HepG2 (cell line): ENCODE measurements around the gene VPS25. TPM values are rescaled to one million over a fixed set of nuclear protein-coding genes. Genes with fewer than 3 reads are reported as not detected.

Experiments
- ATAC-seq: fragments of 200-7000 bp; cut with Tn5 transposase; 3 replicates; pipeline ENCODE4 v1.9.1; 2020; ENCODE audit warnings: mild to moderate bottlenecking, moderate library complexity
- BruUV-seq: library from RNA; stranded (reverse); fragments of 400-500 nt; replicated peaks from 2 replicates; lab custom pipeline; 2021; lab: Mats Ljungman, UMichigan
- CTCF ChIA-PET: fragments of 300-600 bp; formaldehyde crosslinking; extraction: SDS; loops from one replicate; lab custom pipeline; 2021; ENCODE audit warnings: low total read pairs, inconsistent platforms, low intra/inter-chr PET ratio; lab: Yijun Ruan, JAX
- POLR2A ChIA-PET: fragments of 350-600 bp; sonication (Branson Sonifier 250); formaldehyde crosslinking; loops from one replicate; lab custom pipeline; 2020; ENCODE audit warnings: antibody characterized with exemption, inconsistent platforms; lab: Yijun Ruan, JAX
- DNase-seq: peaks from one replicate; pipeline ENCODE4 v3.0.0-alpha.2; 2015; ENCODE audit warnings: low spot score
- FAIRE-seq: peaks from 3 replicates; lab custom pipeline; 2011; peaks lifted over from hg19 to GRCh38; lab: Jason Lieb, UNC
- H2AFZ ChIP-seq: one replicate; pipeline ENCODE4 v1.6.1; 2011; ENCODE audit warnings: low read length, inconsistent platforms
- H3K27ac ChIP-seq: fragments of 300-600 bp; 3 replicates; pipeline ENCODE4 v1.8.0; 2011; ENCODE audit warnings: mixed run types, mild to moderate bottlenecking, mixed read lengths, low read length, inconsistent platforms; ENCODE audit not compliant: insufficient read depth; ENCODE audit errors: extremely low read length
- H3K27me3 ChIP-seq, 2 experiments: fragments of 200-600 bp in 1 of 2; 2 replicates in 1 of 2; 3 replicates in 1 of 2; pipeline versions ENCODE4 v1.6.0 to v1.8.0; 2011; ENCODE audit warnings: low read length in 2 of 2, mild to moderate bottlenecking in 2 of 2, moderate library complexity in 2 of 2, inconsistent platforms in 1 of 2; ENCODE audit not compliant: insufficient read depth in 2 of 2, control insufficient read depth in 1 of 2
- H3K36me3 ChIP-seq, 2 experiments: fragments of 200-600 bp in 1 of 2; replicated peaks in 1 of 2; 2 replicates in 1 of 2; 3 replicates in 1 of 2; pipeline versions ENCODE4 v1.5.1 to v1.8.0; 2011; ENCODE audit warnings: low read length in 2 of 2, inconsistent platforms in 1 of 2; ENCODE audit not compliant: insufficient read depth in 2 of 2, control insufficient read depth in 1 of 2
- H3K4me1 ChIP-seq: 2 replicates; pipeline ENCODE4 v1.5.1; 2012; ENCODE audit warnings: low read length, inconsistent platforms; ENCODE audit not compliant: insufficient read depth
- H3K4me2 ChIP-seq: 2 replicates; pipeline ENCODE4 v1.6.0; 2011; ENCODE audit warnings: low read depth, low read length, inconsistent platforms
- H3K4me3 ChIP-seq, 3 experiments: fragments of 200-600 bp in 1 of 3; sonication (generic), shearing (Covaris generic) in 1 of 3; replicated peaks in 1 of 3; 2 replicates each; pipeline ENCODE4 v1.5.1; 2011 to 2016; ENCODE audit warnings: low read length in 3 of 3, inconsistent platforms in 2 of 3, low read depth in 2 of 3, mild to moderate bottlenecking in 2 of 3, control low read depth in 1 of 3, mixed read lengths in 1 of 3; ENCODE audit not compliant: insufficient read depth in 1 of 3
- H3K79me2 ChIP-seq: one replicate; pipeline ENCODE4 v1.6.1; 2011; ENCODE audit warnings: low read length, inconsistent platforms; ENCODE audit not compliant: insufficient read depth
- H3K9ac ChIP-seq: 2 replicates; pipeline ENCODE4 v1.6.0; 2011; ENCODE audit warnings: mild to moderate bottlenecking, low read depth, low read length, inconsistent platforms; ENCODE audit not compliant: insufficient read depth
- H3K9me3 ChIP-seq: 2 replicates; pipeline ENCODE4 v1.5.1; 2012; ENCODE audit warnings: mild to moderate bottlenecking, low read length
- H4K20me1 ChIP-seq: 2 replicates; pipeline ENCODE4 v1.6.0; 2011; ENCODE audit warnings: inconsistent platforms, mild to moderate bottlenecking, low read length, moderate library complexity; ENCODE audit not compliant: insufficient read depth
- AGO2 ChIP-seq: fragments of 200-400 bp; formaldehyde crosslinking; optimal IDR thresholded peaks from 2 replicates; pipeline ENCODE3; 2017; ENCODE audit warnings: mild to moderate bottlenecking, low read depth, low read length, moderate library complexity
- BORCS8-MEF2B ChIP-seq: sonication (generic); formaldehyde crosslinking; IDR thresholded peaks from 2 replicates; pipeline ENCODE4 v1.8.0; 2022; ENCODE audit warnings: mild to moderate bottlenecking, missing genetic modification reagents
- MYC ChIP-seq: sonication (generic); formaldehyde crosslinking; IDR thresholded peaks from 2 replicates; pipeline ENCODE4 v1.9.0; 2021; ENCODE audit warnings: missing genetic modification reagents, borderline replicate concordance
- POLR2A ChIP-seq, 2 experiments: IDR thresholded peaks; 2 replicates each; pipeline ENCODE4 v1.6.1; 2011; ENCODE audit warnings: low read depth in 2 of 2, low read length in 2 of 2, mild to moderate bottlenecking in 1 of 2, moderate library complexity in 1 of 2; ENCODE audit not compliant: insufficient read depth in 1 of 2
- RBFOX2 ChIP-seq: fragments of 200-400 bp; formaldehyde crosslinking; IDR thresholded peaks from 2 replicates; pipeline ENCODE4 v1.6.1; 2017; ENCODE audit warnings: low read depth, mild to moderate bottlenecking, low read length
- RORA ChIP-seq: sonication (generic); formaldehyde crosslinking; IDR thresholded peaks from 2 replicates; pipeline ENCODE4 v1.5.0; 2020; ENCODE audit warnings: mild to moderate bottlenecking, missing genetic modification reagents, moderate library complexity
- SSRP1 ChIP-seq: IDR thresholded peaks from 2 replicates; pipeline ENCODE4 v1.6.1; 2016; ENCODE audit warnings: control low read depth
- STAT5B ChIP-seq: sonication (generic); formaldehyde crosslinking; IDR thresholded peaks from 2 replicates; pipeline ENCODE4 v1.4.0; 2020; ENCODE audit warnings: missing genetic modification reagents
- TSC22D2 ChIP-seq: sonication (generic); formaldehyde crosslinking; IDR thresholded peaks from 2 replicates; pipeline ENCODE4 v1.5.1; 2020; ENCODE audit warnings: missing genetic modification reagents, mild to moderate bottlenecking, borderline replicate concordance
- ZBTB7B ChIP-seq: sonication (generic); formaldehyde crosslinking; IDR thresholded peaks from 2 replicates; pipeline ENCODE4 v1.4.0; 2020; ENCODE audit warnings: missing genetic modification reagents
- WGBS: methylation state at CpG from one replicate; pipeline ENCODE4 v1.1.6; 2017; ENCODE audit warnings: low lambda C conversion rate; 5-methylcytosine and 5-hydroxymethylcytosine counted together
- in situ Hi-C: cut with HindIII; loops from 2 replicates; pipeline ENCODE4 v1.10.0; 2017; ENCODE audit warnings: low pct_unique_long_range_greater_than_20kb; ENCODE audit not compliant: extremely low pct_ligation_motif_present
- intact Hi-C: fragments of 100-400 bp; cut with micrococcal nuclease; formaldehyde crosslinking; loops from one replicate; pipeline ENCODE4 v1.10.0; 2022; ENCODE audit not compliant: unreplicated experiment
- polyA plus RNA-seq, 8 experiments: library from polyadenylated mRNA; depleted of rRNA in 3 of 8; stranded (reverse) in 7 of 8; unstranded in 1 of 8; fragments of >200 nt; fragmentation: Illumina TruSeq in 4 of 8; extraction: Trizol in 4 of 8; gene quantifications; 2 replicates each; pipeline versions ENCODE4 v1.2.1 to v1.2.3, GENCODE V29; 2011 to 2016; ENCODE audit warnings: low read depth in 4 of 8, missing spikeins in 1 of 8, mixed read lengths in 1 of 8; ENCODE audit not compliant: insufficient read depth in 1 of 8
- total RNA-seq, 5 experiments: library from RNA; depleted of rRNA; stranded (reverse); fragments of >200 nt; fragmentation: Illumina TruSeq; extraction: Trizol; gene quantifications; 2 replicates each; pipeline ENCODE4 v1.2.3, GENCODE V29; 2016; ENCODE audit warnings: low read depth in 1 of 5
- TF ChIP-seq, protein P1 (sequence below): sonication (generic); formaldehyde crosslinking; IDR thresholded peaks from 2 replicates; pipeline ENCODE4 v1.9.0; 2022; ENCODE audit warnings: missing genetic modification reagents, mild to moderate bottlenecking, borderline replicate concordance
- TF ChIP-seq, protein P2 (sequence below): sonication (generic); formaldehyde crosslinking; IDR thresholded peaks from 2 replicates; pipeline ENCODE4 v1.4.0; 2020; ENCODE audit warnings: missing genetic modification reagents
- TF ChIP-seq, protein P3 (sequence below): sonication (generic); formaldehyde crosslinking; IDR thresholded peaks from 2 replicates; pipeline ENCODE4 v1.4.0; 2020; ENCODE audit warnings: missing genetic modification reagents
- TF ChIP-seq, protein P4 (sequence below): sonication (generic); formaldehyde crosslinking; IDR thresholded peaks from 2 replicates; pipeline ENCODE4 v1.5.1; 2020; ENCODE audit warnings: mild to moderate bottlenecking, missing genetic modification reagents, moderate library complexity

Gene VPS25
- total and polyA plus RNA-seq, 2 of the 13 experiments (the other 11 are each of a cell fraction or from before 2014, with no cell fraction given), result 161 to 249 TPM

DNA sequence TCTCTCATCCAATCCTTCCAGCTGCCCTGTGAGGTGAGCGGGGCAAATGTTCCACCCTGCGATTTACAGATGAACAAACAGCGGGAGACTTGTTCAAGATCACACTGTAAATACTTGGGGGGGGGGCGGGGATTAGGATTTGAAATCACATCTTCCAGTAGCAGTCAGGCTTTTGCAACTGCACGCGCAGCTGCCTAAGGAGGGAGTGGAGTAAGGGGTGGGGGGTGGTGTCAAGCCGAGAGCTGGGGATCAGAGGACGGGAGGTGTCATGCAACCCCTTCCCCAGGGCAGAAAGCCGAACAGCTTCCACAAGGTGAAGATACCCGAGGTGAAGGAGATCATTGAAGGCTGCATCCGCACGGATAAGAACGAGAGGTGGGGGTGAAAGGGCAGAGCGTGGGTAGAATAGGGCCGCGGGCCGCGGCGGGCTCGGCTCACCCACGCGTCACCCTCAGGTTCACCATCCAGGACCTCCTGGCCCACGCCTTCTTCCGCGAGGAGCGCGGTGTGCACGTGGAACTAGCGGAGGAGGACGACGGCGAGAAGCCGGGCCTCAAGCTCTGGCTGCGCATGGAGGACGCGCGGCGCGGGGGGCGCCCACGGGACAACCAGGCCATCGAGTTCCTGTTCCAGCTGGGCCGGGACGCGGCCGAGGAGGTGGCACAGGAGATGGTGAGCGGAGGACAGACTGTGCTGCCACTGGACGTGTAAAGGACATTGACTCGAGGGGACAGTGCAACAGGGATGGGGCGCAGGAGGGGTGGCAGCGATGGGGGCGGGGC, 11.8 kb downstream of the VPS25 start:
- POLR2A ChIA-PET, result interaction anchor here (3.3 kb wide), 1 partner anchor 13 kb away, joined by 18 read pairs; the partner anchor contains the start of genes CNTD1 and COA3
- Histone ChIP-seq H3K27me3 (no peaks in the 10 kb centered on the region; a peak in 1 of 5 replicates), H3K9ac (no peak overlapping the region)
- 0 out of 2 replicates have a peak, but pooled peaks have one; percentile 66 for TF ChIP-seq SSRP1 (CRISPR knock-in tag)
- TF ChIP-seq STAT5B (CRISPR knock-in tag), result no peak
- TF ChIP-seq RORA, result no peak
- TF ChIP-seq ZBTB7B (CRISPR knock-in tag), result no peak
- TF ChIP-seq POLR2A (IDR thresholded peaks at IDR 0.05; ENCODE audit: insufficient read depth in 1 of 2, low read depth in 2 of 2, low read length in 2 of 2), result peak in 1 of 2 experiments; percentile 34; a peak in 1 of 4 replicates
- peak; percentile 86 for TF ChIP-seq RBFOX2
- peak; percentile 98 for TF ChIP-seq AGO2
- TF ChIP-seq, protein P1, sequence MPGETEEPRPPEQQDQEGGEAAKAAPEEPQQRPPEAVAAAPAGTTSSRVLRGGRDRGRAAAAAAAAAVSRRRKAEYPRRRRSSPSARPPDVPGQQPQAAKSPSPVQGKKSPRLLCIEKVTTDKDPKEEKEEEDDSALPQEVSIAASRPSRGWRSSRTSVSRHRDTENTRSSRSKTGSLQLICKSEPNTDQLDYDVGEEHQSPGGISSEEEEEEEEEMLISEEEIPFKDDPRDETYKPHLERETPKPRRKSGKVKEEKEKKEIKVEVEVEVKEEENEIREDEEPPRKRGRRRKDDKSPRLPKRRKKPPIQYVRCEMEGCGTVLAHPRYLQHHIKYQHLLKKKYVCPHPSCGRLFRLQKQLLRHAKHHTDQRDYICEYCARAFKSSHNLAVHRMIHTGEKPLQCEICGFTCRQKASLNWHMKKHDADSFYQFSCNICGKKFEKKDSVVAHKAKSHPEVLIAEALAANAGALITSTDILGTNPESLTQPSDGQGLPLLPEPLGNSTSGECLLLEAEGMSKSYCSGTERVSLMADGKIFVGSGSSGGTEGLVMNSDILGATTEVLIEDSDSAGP, result 0 out of 2 replicates have a peak, but pooled peaks have one; percentile 33
- no peak for TF ChIP-seq BORCS8-MEF2B (CRISPR knock-in tag)
- TF ChIP-seq, protein P2, sequence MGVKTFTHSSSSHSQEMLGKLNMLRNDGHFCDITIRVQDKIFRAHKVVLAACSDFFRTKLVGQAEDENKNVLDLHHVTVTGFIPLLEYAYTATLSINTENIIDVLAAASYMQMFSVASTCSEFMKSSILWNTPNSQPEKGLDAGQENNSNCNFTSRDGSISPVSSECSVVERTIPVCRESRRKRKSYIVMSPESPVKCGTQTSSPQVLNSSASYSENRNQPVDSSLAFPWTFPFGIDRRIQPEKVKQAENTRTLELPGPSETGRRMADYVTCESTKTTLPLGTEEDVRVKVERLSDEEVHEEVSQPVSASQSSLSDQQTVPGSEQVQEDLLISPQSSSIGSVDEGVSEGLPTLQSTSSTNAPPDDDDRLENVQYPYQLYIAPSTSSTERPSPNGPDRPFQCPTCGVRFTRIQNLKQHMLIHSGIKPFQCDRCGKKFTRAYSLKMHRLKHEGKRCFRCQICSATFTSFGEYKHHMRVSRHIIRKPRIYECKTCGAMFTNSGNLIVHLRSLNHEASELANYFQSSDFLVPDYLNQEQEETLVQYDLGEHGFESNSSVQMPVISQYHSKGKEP (CRISPR knock-in tag), result no peak
- TF ChIP-seq, protein P3, sequence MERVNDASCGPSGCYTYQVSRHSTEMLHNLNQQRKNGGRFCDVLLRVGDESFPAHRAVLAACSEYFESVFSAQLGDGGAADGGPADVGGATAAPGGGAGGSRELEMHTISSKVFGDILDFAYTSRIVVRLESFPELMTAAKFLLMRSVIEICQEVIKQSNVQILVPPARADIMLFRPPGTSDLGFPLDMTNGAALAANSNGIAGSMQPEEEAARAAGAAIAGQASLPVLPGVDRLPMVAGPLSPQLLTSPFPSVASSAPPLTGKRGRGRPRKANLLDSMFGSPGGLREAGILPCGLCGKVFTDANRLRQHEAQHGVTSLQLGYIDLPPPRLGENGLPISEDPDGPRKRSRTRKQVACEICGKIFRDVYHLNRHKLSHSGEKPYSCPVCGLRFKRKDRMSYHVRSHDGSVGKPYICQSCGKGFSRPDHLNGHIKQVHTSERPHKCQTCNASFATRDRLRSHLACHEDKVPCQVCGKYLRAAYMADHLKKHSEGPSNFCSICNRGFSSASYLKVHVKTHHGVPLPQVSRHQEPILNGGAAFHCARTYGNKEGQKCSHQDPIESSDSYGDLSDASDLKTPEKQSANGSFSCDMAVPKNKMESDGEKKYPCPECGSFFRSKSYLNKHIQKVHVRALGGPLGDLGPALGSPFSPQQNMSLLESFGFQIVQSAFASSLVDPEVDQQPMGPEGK (CRISPR knock-in tag), result no peak
- TF ChIP-seq, protein P4, sequence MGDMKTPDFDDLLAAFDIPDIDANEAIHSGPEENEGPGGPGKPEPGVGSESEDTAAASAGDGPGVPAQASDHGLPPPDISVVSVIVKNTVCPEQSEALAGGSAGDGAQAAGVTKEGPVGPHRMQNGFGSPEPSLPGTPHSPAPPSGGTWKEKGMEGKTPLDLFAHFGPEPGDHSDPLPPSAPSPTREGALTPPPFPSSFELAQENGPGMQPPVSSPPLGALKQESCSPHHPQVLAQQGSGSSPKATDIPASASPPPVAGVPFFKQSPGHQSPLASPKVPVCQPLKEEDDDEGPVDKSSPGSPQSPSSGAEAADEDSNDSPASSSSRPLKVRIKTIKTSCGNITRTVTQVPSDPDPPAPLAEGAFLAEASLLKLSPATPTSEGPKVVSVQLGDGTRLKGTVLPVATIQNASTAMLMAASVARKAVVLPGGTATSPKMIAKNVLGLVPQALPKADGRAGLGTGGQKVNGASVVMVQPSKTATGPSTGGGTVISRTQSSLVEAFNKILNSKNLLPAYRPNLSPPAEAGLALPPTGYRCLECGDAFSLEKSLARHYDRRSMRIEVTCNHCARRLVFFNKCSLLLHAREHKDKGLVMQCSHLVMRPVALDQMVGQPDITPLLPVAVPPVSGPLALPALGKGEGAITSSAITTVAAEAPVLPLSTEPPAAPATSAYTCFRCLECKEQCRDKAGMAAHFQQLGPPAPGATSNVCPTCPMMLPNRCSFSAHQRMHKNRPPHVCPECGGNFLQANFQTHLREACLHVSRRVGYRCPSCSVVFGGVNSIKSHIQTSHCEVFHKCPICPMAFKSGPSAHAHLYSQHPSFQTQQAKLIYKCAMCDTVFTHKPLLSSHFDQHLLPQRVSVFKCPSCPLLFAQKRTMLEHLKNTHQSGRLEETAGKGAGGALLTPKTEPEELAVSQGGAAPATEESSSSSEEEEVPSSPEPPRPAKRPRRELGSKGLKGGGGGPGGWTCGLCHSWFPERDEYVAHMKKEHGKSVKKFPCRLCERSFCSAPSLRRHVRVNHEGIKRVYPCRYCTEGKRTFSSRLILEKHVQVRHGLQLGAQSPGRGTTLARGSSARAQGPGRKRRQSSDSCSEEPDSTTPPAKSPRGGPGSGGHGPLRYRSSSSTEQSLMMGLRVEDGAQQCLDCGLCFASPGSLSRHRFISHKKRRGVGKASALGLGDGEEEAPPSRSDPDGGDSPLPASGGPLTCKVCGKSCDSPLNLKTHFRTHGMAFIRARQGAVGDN (CRISPR knock-in tag), result peak; percentile 16
- no peak for TF ChIP-seq MYC (CRISPR knock-in tag)
- no peak for TF ChIP-seq TSC22D2 (CRISPR knock-in tag)

More for the DNA sequence above, 11.8 kb downstream of the VPS25 start:
- Histone ChIP-seq H4K20me1 (peaks cover 4% of the 10 kb centered on the region; the same call in 1 of the 2 replicates), H3K4me1 (peaks cover 23% of the 10 kb centered on the region), H3K27ac (no peak overlapping the region), H3K4me3 (no peak overlapping the region), H2AFZ (no peak overlapping the region), H3K9me3 (no peaks in the 10 kb centered on the region), H3K4me2 (no peak overlapping the region), H3K79me2 (peaks cover 23% of the 10 kb centered on the region), H3K36me3 (peaks cover 19 to 32% of the 10 kb centered on the region in 2 experiments; a peak in 4 of 5 replicates)
- CTCF ChIA-PET, result no interaction called here
- intact Hi-C loops (no loop called here), in situ Hi-C loops (no loop called here)
- FAIRE-seq (no peak), ATAC-seq (no peak), DNase-seq (no peak)
- BruUV-seq, result no TSS peak
- 97% methylated on average over 52 of the region's 52 CpGs for WGBS
